Panc1 (cell line): ENCODE results near the gene MS4A5. TPM values are rescaled to one million over a fixed set of nuclear protein-coding genes. Genes with fewer than 3 reads are reported as not detected.
"Not testable (repeated sequence)": the region's sequence is repeated elsewhere in the genome, so short reads cannot be mapped to it uniquely, and the experiment has no call there.

Source experiments
- ATAC-seq: fragments of 200-7000 bp; cut with Tn5 transposase; 2 replicates; pipeline ENCODE4 v1.9.1; 2020; ENCODE audit warnings: mild to moderate bottlenecking, moderate library complexity
- BruUV-seq: library from RNA; stranded (reverse); fragments of 400-500 nt; replicated peaks from 2 replicates; lab custom pipeline; 2021; lab: Mats Ljungman, UMichigan
- CTCF ChIA-PET: fragments of 300-600 bp; sonication (Branson Sonifier 250); formaldehyde crosslinking; loops from one replicate; lab custom pipeline; 2022; ENCODE audit warnings: antibody characterized with exemption; lab: Charles Lee
- POLR2A ChIA-PET: fragments of 300-600 bp; sonication (Branson Sonifier 250); formaldehyde crosslinking; loops from one replicate; lab custom pipeline; 2022; ENCODE audit warnings: antibody characterized with exemption; lab: Charles Lee
- DNase-seq: peaks from one replicate; pipeline ENCODE4 v3.0.0-alpha.2; 2010; ENCODE audit warnings: low read depth, low spot score
- H3K27ac ChIP-seq: 2 replicates; pipeline ENCODE4 v1.5.1; 2011; ENCODE audit warnings: mild to moderate bottlenecking, low read length, inconsistent platforms
- H3K27me3 ChIP-seq: fragments of 200-500 bp; sonication (Bioruptor generic); 2 replicates; pipeline ENCODE4 v1.6.0; 2014; ENCODE audit warnings: low read length, inconsistent platforms; ENCODE audit not compliant: control insufficient read depth, insufficient read depth
- H3K36me3 ChIP-seq: fragments of 200-500 bp; sonication (Bioruptor generic); 2 replicates; pipeline ENCODE4 v1.5.1; 2014; ENCODE audit warnings: inconsistent platforms, mild to moderate bottlenecking, low read length, moderate library complexity; ENCODE audit not compliant: control insufficient read depth, insufficient read depth
- H3K4me1 ChIP-seq: 2 replicates; pipeline ENCODE4 v1.5.1; 2011; ENCODE audit warnings: inconsistent platforms, mild to moderate bottlenecking, low read length, moderate library complexity; ENCODE audit not compliant: control insufficient read depth, insufficient read depth
- H3K4me3 ChIP-seq, 2 experiments: 2 replicates each; pipeline ENCODE4 v1.5.1; 2011 to 2012; ENCODE audit warnings: low read depth in 2 of 2, low read length in 2 of 2, mild to moderate bottlenecking in 2 of 2, inconsistent platforms in 1 of 2, moderate library complexity in 1 of 2
- H3K9me3 ChIP-seq: fragments of 200-500 bp; sonication (Bioruptor generic); 2 replicates; pipeline ENCODE4 v1.5.1; 2014; ENCODE audit warnings: low read depth, mild to moderate bottlenecking, inconsistent platforms, low read length, moderate library complexity; ENCODE audit not compliant: control insufficient read depth, insufficient read depth
- POLR2AphosphoS5 ChIP-seq: IDR thresholded peaks from 2 replicates; pipeline ENCODE4 v1.6.1; 2012; ENCODE audit warnings: mild to moderate bottlenecking, low read depth, low read length, moderate library complexity
- SIN3A ChIP-seq: IDR thresholded peaks from 2 replicates; pipeline ENCODE4 v1.6.1; 2012; ENCODE audit warnings: low read depth, mild to moderate bottlenecking, low read length, moderate library complexity, borderline replicate concordance; ENCODE audit not compliant: insufficient read depth
- TCF7L2 ChIP-seq: IDR thresholded peaks from 2 replicates; pipeline ENCODE4 v1.6.1; 2011; ENCODE audit warnings: mild to moderate bottlenecking, low read depth, low read length, inconsistent platforms
- in situ Hi-C: cut with HindIII; loops from 2 replicates; pipeline ENCODE4 v1.10.0; 2016; ENCODE audit warnings: low sequenced_read_pairs, low pct_unique_long_range_greater_than_20kb
- intact Hi-C: fragments of 100-400 bp; cut with micrococcal nuclease; formaldehyde crosslinking; loops from one replicate; pipeline ENCODE4 v1.10.0; 2022; ENCODE audit not compliant: unreplicated experiment
- total RNA-seq: library from RNA; stranded (reverse); gene quantifications from one replicate; pipeline ENCODE4 v1.2.1, GENCODE V29; 2021; ENCODE audit not compliant: unreplicated experiment
- TF ChIP-seq, protein P1 (sequence below): fragments of 450-650 bp; IDR thresholded peaks from 2 replicates; pipeline ENCODE4 v1.5.1; 2017; ENCODE audit warnings: mild to moderate bottlenecking
- TF ChIP-seq, protein P2 (sequence below), 2 experiments: IDR thresholded peaks; 2 replicates each; pipeline ENCODE4 v1.6.1; 2011 to 2012; ENCODE audit warnings: low read depth in 2 of 2, control low read depth in 1 of 2, low read length in 1 of 2, mild to moderate bottlenecking in 1 of 2, moderate library complexity in 1 of 2; ENCODE audit not compliant: insufficient read depth in 1 of 2

Gene MS4A5
- total RNA-seq, 1 experiment from 2014 or later: not detected

DNA sequence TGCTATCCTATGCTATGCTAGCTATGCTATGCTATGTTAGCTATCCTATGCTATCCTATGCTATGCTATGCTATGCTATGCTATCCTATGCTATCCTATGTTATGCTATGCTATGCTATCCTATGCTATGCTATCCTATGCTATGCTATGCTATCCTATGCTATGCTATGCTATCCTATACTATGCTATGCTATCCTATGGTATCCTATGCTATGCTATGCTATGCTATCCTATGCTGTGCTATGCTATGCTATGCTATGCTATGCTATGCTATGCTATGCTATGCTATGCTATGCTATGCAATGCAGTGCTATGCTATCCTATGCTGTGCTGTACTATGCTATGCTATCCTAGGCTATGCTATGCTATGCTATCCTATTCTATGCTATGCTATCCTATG is 17.7 kb downstream of the MS4A5 start:
- intact Hi-C loops: no loop called here
- POLR2A ChIA-PET: no interaction called here

DNA sequence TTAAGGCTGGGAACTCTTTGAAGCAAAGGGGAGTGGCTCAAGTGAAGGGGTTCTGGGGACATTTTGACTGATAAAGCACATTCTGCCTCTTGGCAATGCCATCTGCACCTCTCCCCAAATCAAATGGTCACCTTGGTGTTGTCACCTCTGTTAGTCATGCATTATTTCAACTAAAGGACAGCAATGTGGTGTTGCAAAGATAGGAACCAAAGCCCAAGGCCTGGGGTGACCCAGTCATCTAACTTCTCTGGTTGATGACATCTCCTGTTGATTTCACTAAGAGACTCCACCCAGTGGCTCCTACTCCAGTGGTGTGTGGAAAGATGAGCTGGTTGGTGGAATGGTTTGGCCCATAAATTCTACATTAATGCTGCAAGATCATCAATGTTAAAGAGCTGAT is 18.5 kb downstream of the MS4A5 start:
- no peak overlapping the region for H3K27ac ChIP-seq
- intact Hi-C loops (no loop called here), in situ Hi-C loops (no loop called here)
- H3K27me3 ChIP-seq: no peaks in the 10 kb centered on the region
- no peaks in the 10 kb centered on the region for H3K4me1 ChIP-seq
- ATAC-seq: no peak
- no peaks in the 10 kb centered on the region for H3K36me3 ChIP-seq
- POLR2A ChIA-PET: no interaction called here
- DNase-seq: no peak
- TF ChIP-seq, protein P1, sequence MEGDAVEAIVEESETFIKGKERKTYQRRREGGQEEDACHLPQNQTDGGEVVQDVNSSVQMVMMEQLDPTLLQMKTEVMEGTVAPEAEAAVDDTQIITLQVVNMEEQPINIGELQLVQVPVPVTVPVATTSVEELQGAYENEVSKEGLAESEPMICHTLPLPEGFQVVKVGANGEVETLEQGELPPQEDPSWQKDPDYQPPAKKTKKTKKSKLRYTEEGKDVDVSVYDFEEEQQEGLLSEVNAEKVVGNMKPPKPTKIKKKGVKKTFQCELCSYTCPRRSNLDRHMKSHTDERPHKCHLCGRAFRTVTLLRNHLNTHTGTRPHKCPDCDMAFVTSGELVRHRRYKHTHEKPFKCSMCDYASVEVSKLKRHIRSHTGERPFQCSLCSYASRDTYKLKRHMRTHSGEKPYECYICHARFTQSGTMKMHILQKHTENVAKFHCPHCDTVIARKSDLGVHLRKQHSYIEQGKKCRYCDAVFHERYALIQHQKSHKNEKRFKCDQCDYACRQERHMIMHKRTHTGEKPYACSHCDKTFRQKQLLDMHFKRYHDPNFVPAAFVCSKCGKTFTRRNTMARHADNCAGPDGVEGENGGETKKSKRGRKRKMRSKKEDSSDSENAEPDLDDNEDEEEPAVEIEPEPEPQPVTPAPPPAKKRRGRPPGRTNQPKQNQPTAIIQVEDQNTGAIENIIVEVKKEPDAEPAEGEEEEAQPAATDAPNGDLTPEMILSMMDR: no peak
- no peak for TF ChIP-seq SIN3A
- TF ChIP-seq, protein P2, sequence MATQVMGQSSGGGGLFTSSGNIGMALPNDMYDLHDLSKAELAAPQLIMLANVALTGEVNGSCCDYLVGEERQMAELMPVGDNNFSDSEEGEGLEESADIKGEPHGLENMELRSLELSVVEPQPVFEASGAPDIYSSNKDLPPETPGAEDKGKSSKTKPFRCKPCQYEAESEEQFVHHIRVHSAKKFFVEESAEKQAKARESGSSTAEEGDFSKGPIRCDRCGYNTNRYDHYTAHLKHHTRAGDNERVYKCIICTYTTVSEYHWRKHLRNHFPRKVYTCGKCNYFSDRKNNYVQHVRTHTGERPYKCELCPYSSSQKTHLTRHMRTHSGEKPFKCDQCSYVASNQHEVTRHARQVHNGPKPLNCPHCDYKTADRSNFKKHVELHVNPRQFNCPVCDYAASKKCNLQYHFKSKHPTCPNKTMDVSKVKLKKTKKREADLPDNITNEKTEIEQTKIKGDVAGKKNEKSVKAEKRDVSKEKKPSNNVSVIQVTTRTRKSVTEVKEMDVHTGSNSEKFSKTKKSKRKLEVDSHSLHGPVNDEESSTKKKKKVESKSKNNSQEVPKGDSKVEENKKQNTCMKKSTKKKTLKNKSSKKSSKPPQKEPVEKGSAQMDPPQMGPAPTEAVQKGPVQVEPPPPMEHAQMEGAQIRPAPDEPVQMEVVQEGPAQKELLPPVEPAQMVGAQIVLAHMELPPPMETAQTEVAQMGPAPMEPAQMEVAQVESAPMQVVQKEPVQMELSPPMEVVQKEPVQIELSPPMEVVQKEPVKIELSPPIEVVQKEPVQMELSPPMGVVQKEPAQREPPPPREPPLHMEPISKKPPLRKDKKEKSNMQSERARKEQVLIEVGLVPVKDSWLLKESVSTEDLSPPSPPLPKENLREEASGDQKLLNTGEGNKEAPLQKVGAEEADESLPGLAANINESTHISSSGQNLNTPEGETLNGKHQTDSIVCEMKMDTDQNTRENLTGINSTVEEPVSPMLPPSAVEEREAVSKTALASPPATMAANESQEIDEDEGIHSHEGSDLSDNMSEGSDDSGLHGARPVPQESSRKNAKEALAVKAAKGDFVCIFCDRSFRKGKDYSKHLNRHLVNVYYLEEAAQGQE (IDR thresholded peaks at IDR 0.05; ENCODE audit: insufficient read depth in 1 of 2, low read depth in 2 of 2, low read length in 1 of 2): no peak
- TF ChIP-seq TCF7L2: no peak
- TF ChIP-seq POLR2AphosphoS5: no peak
- CTCF ChIA-PET: no interaction called here
- H3K9me3 ChIP-seq: no peaks in the 10 kb centered on the region
- BruUV-seq: no TSS peak
- H3K4me3 ChIP-seq: no peak overlapping the region

More for the DNA sequence above, 17.7 kb downstream of the MS4A5 start:
- TF ChIP-seq TCF7L2 (no peak), POLR2AphosphoS5 (no peak), SIN3A (no peak)
- TF ChIP-seq, protein P2 (IDR thresholded peaks at IDR 0.05; ENCODE audit: insufficient read depth in 1 of 2, low read depth in 2 of 2, low read length in 1 of 2): no peak
- TF ChIP-seq, protein P1: no peak
- no peak overlapping the region; a peak in 1 of 4 replicates for H3K4me3 ChIP-seq
- H3K27ac ChIP-seq: no peak overlapping the region
- no peaks in the 10 kb centered on the region for H3K27me3 ChIP-seq
- H3K4me1 ChIP-seq: no peaks in the 10 kb centered on the region
- no TSS peak for BruUV-seq
- CTCF ChIA-PET: no interaction called here
- DNase-seq (no peak), ATAC-seq (no peak)
- H3K36me3 ChIP-seq: no peaks in the 10 kb centered on the region
- in situ Hi-C loops: no loop called here
- no peaks in the 10 kb centered on the region for H3K9me3 ChIP-seq

DNA sequence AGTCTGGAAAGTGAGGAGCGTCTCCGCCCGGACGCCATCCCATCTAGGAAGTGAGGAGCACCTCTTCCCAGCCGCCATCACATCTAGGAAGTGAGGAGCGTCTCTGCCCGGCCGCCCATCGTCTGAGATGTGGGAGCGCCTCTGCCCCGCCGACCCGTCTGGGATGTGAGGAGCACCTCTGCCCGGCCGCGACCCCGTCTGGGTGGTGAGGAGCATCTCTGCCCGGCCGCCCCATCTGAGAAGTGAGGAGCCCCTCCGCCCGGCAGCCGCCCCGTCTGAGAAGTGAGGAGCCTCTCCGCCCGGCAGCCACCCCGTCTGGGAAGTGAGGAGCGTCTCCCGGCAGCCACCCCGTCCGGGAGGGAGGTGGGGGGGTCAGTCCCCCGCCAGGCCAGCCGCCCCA is 21.8 kb downstream of the MS4A5 start:
- POLR2A ChIA-PET, H3K4me1 ChIP-seq, H3K27ac ChIP-seq, ATAC-seq, in situ Hi-C loops, DNase-seq, H3K4me3 ChIP-seq, CTCF ChIA-PET, intact Hi-C loops, H3K36me3 ChIP-seq, BruUV-seq, H3K27me3 ChIP-seq, H3K9me3 ChIP-seq: not testable (repeated sequence)
